HG02870 (cell line): ENCODE measurements around the gene TMEM204.
"Not testable (repeated sequence)": the region's sequence is repeated elsewhere in the genome, so short reads cannot be mapped to it uniquely, and the experiment has no call there.

Experiments
- ATAC-seq: cut with Tn5 transposase; IDR thresholded peaks from one replicate; pipeline ENCODE4 v1.9.1; 2021; ENCODE audit warnings: mild to moderate bottlenecking, moderate library complexity; ENCODE audit not compliant: unreplicated experiment

Gene TMEM204

DNA sequence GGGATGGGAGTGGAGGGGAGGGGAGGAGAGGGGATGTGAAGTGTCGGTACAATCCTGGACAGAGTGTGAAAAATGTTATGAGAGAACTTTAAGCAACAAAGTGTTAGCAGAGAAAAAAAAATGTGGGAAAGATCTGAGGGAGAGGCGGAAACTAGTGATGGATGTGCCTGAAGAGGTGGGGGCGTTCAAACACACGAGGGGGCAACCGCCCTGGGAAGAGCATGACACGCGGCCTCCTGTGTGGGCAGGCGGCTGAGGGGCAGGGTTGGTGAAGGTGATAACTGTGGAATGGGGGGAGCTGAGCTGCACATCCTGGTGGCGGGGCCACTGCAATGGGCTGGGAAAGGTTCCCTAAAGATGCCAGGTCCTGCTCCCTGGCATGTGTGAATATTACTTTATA is 48.3 kb downstream of the TMEM204 start:
- no peak for ATAC-seq

DNA sequence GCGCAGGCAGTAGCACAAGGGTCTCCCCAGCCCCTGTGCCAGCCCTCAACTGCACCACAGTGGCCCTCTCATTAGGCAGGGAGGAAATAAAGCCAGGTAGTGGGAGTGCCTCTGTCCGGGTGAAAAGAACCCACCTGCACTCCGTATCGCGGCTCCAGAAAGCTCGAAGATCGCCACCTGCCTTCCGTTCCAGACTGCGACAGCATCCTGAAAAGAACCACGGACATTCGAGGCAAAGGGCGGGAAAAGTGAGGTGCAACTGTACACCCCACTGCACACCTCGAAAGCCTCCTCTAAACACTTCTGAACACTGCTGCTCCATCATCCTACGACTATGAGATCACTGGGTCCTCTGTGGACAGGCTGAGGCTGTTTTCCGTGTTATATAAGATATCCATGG is 49.7 kb downstream of the TMEM204 start:
- no peak for ATAC-seq

DNA sequence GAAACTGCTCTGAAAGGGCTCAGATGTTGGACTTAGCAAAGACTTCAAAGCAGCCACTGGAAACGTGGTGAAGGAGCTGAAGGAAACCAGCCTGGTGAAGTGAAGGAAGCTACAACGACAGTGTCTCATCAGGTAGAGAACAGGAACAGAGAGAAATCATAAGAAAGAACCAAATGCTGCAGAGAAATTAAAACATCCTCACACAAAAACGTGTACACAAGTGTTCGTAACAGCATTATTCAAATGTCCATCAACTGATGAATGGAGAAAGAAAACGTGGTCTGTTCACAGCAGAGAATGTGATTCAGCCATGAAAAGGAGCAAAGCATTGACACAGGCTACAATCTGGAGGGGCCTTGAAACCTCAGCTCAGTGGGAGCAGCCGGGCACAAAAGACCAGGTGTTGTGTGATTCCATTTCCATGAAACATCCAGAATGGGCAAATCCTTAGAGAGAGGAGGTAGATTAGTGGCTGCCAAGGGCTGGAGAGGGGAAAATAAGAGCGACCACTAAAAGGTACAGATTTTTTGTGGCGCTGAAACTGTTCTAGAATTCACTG is 51.5 kb downstream of the TMEM204 start:
- no peak for ATAC-seq

GRCh38 chr16:1590366-1590765 is 56.9 kb downstream of the TMEM204 start:
- ATAC-seq: no peak

DNA sequence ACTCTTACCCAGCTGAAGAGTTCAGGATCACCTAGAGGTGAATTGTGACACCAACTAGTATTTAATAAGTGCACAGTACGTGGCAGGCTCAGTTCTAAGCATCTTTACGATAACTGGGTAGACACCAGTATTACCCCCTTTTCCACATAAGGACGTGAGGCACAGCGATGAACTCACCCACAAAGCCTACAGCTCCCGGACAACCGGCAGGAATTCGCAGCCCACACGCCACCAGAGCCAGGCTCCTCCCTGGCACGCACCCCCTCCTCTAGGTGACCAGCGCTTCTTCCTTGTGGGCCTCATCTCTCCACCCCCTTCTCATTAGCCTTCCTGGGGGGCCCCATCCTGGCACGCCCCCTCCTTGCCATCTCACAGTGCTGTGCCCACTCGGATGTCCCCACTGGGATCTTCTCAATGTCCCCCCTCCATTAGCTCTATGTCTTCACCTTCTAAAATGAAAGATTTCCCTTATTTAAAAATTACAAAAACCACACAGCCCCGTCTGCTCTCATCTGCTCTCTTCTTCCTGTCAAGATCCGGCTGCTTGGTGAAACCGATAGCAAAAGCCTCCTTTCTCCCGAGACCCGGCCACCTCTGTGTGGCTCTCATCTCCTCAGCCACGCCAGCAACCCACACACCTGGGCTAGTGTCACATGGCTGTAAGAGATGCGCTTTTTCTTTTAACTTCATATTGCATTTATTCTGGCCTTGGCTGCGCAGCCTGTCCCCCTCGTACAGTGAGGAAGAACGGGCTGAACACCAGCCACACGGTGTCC is 57.7 kb downstream of the TMEM204 start:
- ATAC-seq: no peak

GRCh38 chr16:1592446-1592845 is 59.0 kb downstream of the TMEM204 start:
- no peak for ATAC-seq

DNA sequence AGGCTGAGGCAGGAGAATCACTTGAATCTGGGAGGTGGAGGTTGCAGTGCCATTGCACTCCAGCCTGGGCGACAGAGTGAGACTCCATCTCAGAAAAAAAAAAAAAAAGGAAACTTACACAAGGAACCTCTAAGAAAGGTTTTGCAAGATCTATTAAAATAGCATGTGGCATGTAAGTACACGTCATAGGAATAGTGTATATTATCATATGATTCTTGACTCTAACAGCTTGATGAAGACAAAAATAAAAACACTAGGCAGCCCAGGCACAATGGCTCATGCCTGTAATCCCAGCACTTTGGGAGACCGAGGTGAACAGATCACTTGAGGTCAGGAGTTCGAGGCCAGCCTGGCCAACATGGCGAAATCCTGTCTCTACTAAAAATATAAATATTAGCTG is 62.0 kb downstream of the TMEM204 start:
- ATAC-seq: not testable (repeated sequence)

- ATAC-seq: no peak
Observed at GRCh38 chr16:1596516-1596915, 63.0 kb downstream of the TMEM204 start.

DNA sequence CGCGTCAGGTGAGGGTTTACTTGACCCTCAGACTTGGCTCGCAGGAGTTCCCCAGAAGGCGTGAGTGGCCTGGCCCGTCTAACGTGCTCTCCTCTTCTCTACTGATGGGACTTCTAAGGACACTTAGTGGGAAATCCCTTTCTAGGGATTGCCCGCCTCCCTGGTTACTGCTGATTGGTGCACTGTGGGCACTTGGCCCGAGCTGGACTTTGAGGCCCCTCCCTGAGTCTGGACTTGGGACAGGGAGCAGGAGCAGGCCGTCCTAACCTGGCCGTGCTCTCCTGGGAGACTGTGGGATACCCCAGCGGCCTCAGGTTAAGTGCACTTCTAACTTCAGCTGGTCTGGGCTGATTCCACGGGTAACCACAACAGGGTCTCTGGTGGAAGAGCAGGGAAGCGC is 63.7 kb downstream of the TMEM204 start:
- no peak for ATAC-seq

GRCh38 chr16:1601031-1601430 is 67.6 kb downstream of the TMEM204 start:
- no peak for ATAC-seq

GRCh38 chr16:1601489-1601888 is 68.0 kb downstream of the TMEM204 start:
- no peak for ATAC-seq

GRCh38 chr16:1602285-1602684 is 68.8 kb downstream of the TMEM204 start:
- ATAC-seq: no peak
